AML-193 (cell line): Measurements from ENCODE around the gene PMEL.
"Not testable (repeated sequence)": the region's sequence is repeated elsewhere in the genome, so short reads cannot be mapped to it uniquely, and the experiment has no call there.

Experiments used
- DNase-seq, 2 experiments: peaks; one replicate each; lab custom pipeline; 2025; lab: John Stamatoyannopoulos, UW

The PMEL gene

DNA sequence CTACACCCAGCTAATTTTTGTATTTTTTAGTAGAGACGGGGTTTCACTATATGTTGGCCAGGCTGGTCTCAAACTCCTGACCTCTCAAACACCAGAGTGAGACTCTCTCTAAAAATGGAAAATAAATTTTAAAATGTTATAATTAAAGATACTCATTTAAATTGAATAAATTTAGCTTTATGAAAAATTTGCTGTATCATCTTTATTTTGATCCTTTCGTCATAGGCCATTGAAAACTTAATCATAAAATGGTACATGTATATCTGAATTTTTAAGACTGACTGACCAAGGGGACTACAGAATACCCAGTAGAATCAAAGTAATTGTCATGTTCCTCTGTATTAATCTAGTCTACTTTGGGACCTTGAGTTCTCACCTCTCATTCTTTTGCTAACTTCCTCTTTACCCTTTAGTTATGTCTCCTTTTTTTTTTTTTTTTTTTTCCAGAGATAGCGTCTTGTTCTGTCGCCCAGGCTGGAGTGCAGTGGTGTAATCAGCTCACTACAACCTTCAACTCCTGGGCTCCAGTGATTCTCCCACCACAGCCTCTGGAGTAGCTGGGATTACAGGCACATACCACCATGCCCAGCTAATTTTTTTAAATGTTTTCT is 17.5 kb upstream of the PMEL start:
- DNase-seq: peak; percentile 36 to 51

- DNase-seq: peak; percentile 72 to 82
Measured at GRCh38 chr12:55982319-55982936, 16.6 kb upstream of the PMEL start.

DNA sequence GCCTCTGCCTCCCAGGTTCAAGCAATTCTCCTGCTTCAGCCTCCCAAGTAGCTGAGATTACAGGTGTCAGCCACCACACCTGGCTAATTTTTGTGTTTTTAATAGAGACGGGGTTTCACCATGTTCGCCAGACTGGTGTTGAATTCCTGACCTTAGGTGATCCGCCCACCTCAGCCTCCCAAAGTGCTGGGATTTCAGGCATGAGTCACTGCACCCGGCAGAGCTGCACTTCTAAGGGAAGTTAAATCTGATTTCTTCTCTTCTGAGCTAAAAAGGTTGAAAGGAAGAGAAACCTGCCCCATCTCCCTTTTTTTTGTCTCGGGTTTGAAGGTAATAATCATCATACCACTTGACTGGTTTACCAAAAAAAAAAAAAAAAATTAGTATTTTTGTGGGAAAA is 16.0 kb upstream of the PMEL start:
- DNase-seq: not testable (repeated sequence)

DNA sequence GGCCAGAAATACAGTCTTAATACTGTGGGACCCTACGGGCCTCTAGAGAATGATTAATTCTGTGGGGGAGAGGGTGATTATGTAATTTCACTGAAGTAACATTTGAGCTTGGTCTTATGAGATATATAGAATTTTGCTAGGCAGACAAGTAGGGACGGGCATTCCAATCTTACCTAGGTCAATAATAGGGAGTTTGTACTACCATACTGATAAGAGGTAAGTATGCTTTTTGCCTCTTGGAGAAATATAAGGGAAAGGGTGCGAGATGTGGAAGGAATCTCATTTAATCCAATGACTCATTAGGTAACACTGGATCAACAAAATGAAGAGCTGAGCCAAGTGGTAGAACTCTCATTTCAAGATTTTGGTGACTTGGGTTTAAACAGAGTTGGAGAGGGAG is 13.2 kb upstream of the PMEL start:
- DNase-seq: no peak

DNA sequence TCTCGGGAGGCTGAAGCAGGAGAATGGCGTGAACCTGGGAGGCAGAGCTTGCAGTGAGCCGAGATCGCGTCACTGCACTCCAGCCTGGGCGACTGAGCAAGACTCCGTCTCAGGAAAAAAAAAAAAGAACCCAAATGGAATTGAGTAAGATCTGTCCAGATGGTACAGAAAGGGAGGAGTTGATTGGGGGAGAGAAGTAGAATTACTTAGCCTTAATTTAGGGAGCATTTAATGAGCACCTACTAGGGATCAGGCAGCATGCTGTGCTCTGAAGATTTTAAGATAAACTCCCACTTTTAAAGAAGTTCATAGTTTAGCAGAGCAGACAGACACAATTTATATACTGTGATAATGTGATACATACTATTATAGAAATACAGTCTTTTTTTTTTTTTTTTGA is 12.6 kb upstream of the PMEL start:
- DNase-seq: no peak

DNA sequence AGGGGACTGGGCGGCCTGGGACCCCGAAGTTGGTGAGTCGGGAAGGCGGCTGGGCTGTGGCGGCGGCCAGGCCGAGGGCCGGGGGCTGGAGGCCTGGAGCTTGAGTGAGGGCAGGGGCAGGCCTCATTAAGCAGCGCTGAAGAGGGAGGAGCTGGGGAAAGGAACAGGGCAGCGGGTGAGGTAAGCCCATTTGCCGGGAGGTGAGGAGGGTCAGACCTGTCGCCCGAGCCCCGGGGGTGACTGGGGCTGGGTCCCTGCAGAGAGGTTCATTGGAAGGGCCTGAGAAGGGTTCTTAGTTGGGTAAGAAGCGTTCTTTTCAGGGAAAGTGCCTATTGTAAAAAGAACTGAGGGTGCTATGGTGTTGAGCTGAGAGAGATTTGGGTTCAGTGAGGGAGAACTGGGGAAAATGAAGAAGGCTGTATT is 8.5 kb upstream of the PMEL start:
- peak in 1 of 2 experiments; percentile 18 for DNase-seq

GRCh38 chr12:55973599-55974307 is 7.9 kb upstream of the PMEL start, which contains the start of gene RAB5B:
Gene RAB5B (plus strand): TSS chr12:55974078. CDS start chr12:55986961, 12,883 bp downstream.
- peak; percentile 100 for DNase-seq

GRCh38 chr12:55972911-55973598 is 7.2 kb upstream of the PMEL start:
- DNase-seq: no peak

GRCh38 chr12:55972456-55972855 is 6.6 kb upstream of the PMEL start:
- DNase-seq: no peak

- no peak for DNase-seq
Measured at GRCh38 chr12:55972042-55972441, 6.2 kb upstream of the PMEL start.

GRCh38 chr12:55970775-55971174 is 4.9 kb upstream of the PMEL start:
- DNase-seq: no peak

- no peak for DNase-seq
Measured at GRCh38 chr12:55969356-55969755, 3.5 kb upstream of the PMEL start.

DNA sequence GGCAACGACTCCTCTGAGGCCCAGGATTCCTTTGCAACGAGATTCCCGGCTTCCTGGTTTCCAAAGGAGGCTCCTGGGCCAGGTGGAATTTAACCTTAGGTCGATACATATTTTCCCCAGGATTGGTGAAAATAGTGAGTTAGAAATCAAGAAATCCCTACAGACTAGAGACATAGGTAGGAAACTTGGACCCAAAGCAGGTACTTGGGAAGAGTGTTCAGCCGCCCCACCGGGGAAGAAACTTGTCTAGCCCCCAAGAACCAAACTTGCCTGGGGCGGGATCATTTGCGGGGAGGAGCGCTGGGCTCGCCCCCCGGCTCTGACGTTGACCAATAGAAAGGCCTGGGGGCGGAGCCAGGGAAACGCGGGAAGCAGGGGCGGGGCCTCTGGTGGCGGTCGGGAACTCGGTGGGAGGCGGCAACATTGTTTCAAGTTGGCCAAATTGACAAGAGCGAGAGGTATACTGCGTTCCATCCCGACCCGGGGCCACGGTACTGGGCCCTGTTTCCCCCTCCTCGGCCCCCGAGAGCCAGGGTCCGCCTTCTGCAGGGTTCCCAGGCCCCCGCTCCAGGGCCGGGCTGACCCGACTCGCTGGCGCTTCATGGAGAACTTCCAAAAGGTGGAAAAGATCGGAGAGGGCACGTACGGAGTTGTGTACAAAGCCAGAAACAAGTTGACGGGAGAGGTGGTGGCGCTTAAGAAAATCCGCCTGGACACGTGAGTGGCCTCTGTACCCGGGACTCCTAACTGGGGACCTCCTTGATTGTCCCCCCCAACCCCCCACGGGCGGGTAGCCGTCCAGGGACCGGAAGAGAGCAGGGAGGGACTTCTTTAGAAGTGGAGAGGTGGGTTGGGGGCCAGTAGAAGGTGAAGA is 803 bp upstream of the PMEL start, which contains the start of gene CDK2:
TSS of gene CDK2 (plus strand) at position 423 of the 874 bp plus-strand sequence. CDS start at position 602, 179 bp downstream.
- peak; percentile 68 to 69 for DNase-seq

GRCh38 chr12:55965240-55965639 is 602 bp downstream of the PMEL start:
- DNase-seq: no peak

GRCh38 chr12:55963760-55964159 is 2.1 kb downstream of the PMEL start:
- DNase-seq: no peak

- DNase-seq: no peak
Measured at GRCh38 chr12:55957106-55957859, 8.6 kb downstream of the PMEL start.

DNA sequence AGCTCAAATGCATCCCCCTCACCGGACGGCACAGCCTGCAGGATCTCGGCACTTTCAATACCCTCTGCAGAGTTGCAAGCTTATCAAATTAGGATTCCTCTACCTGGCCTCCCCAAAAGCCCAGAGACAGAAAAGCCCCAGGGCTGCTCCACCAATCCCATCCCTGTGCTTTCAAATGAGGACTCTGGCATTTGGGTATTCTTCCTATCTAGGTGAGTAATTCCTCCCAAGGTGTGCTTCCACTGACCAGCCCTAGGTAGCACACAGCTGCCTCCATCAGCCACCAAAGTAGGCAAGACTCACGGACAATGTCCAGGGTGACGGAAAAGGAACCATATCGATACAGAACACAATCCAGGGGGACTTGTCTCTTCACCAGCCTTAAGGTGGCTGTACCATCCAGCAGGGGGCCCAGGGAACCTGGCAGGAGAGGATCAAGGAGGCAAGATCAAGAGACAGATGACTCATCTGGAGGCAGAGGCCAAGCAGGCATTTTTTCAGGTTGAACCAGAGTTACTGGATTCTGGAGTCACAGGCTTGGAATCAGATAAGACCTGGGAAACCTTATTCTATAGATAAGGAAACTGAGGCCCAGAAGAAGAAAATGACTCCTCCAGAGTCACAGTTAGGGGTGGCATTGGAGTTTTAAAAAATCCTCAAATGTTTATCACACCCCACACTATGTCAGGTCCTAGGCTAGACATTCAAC is 9.9 kb downstream of the PMEL start:
- DNase-seq: no peak

DNA sequence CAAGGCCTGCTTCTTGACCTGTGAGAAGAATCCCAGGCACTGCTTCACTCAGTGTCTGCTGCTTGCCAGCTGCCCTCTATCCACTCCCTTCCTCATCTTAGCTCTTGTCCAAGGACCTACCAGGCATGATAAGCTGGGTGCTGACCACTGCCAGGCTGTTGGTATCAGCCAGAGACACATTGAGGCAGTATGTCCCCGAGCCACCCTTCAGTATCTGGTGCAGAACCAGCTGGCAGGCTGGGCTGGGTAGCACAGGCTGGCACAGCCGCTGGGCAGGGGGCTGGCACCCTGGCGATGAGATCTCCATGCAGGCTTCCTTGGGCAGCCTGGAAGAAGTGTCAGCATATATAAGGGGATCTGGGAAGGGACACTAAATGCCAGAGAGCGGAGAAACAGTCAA is 10.5 kb downstream of the PMEL start:
- no peak for DNase-seq

- DNase-seq: no peak
Measured at GRCh38 chr12:55946553-55946952, 19.3 kb downstream of the PMEL start.

- DNase-seq: no peak
Measured at GRCh38 chr12:55942577-55943136, 23.2 kb downstream of the PMEL start.
